Measurements from ENCODE around the gene TSEN54. TPM values are rescaled to one million over a fixed set of nuclear protein-coding genes. Genes with fewer than 3 reads are reported as not detected.

Gene TSEN54
- total and polyA plus RNA-seq, 4 donors, result 9.1 to 15.1 (median 12.3) TPM

- WGBS, result 92% methylated on average over 8 of the region's 8 CpGs
- TF ChIP-seq MAX (IDR thresholded peaks at IDR 0.05) (no peak), ZBTB33 (IDR thresholded peaks at IDR 0.05) (no peak), HNF4A (conservative IDR thresholded peaks at IDR 0.05) (no peak), EGR1 (IDR thresholded peaks at IDR 0.05; ENCODE audit: low read depth in 2 of 2) (no peak), YY1 (IDR thresholded peaks at IDR 0.05) (no peak), REST (IDR thresholded peaks at IDR 0.05) (no peak), CTCF (IDR thresholded peaks at IDR 0.05; ENCODE audit: low read depth, low read length, missing input control) (no peak), HNF4G (IDR thresholded peaks at IDR 0.05) (no peak), FOXA2 (IDR thresholded peaks at IDR 0.05) (no peak), SP1 (IDR thresholded peaks at IDR 0.05) (no peak), RXRA (IDR thresholded peaks at IDR 0.05) (no peak), GABPA (IDR thresholded peaks at IDR 0.05 in 1 of 2, conservative IDR thresholded peaks at IDR 0.05 in 1 of 2) (no peak), NR2F2 (IDR thresholded peaks at IDR 0.05) (no peak), RAD21 (IDR thresholded peaks at IDR 0.05) (no peak), FOXA1 (IDR thresholded peaks at IDR 0.05) (no peak), TAF1 (conservative IDR thresholded peaks at IDR 0.05) (no peak), ATF3 (IDR thresholded peaks at IDR 0.05) (no peak), JUND (IDR thresholded peaks at IDR 0.05) (no peak)
- Histone ChIP-seq H3K4me1 (ENCODE audit: control insufficient read depth in 4 of 4, insufficient read depth in 4 of 4, low read length in 3 of 4) (peaks cover 3 to 26% (median 16%) of the 10 kb centered on the region in 4 donors), H3K27ac (ENCODE audit: low read depth in 1 of 2, low read length in 2 of 2) (no peak overlapping the region), H3K9ac (ENCODE audit: low read depth in 1 of 2, low read length in 2 of 2) (no peak overlapping the region), H3K9me3 (ENCODE audit: control insufficient read depth in 4 of 4, low read length in 3 of 4) (no peaks in the 10 kb centered on the region), H3K4me3 (ENCODE audit: low read depth in 1 of 3, low read length in 3 of 3) (no peak overlapping the region), H3K36me3 (ENCODE audit: control insufficient read depth in 4 of 4, insufficient read depth in 3 of 4, low read depth in 1 of 4, low read length in 3 of 4) (peaks cover 0 to 10% (median 3%) of the 10 kb centered on the region in 4 donors), H3K27me3 (ENCODE audit: control insufficient read depth in 4 of 4, insufficient read depth in 4 of 4, low read length in 3 of 4) (no peaks in the 10 kb centered on the region)
- DNase-seq (ENCODE audit: low spot score), result no peak
Measured at GRCh38 chr17:75535871-75536270, 19.5 kb downstream of the TSEN54 start.
